Lower leg skin (tissue), 4 donors: ENCODE data around the gene UNC50. TPM values are rescaled to one million over a fixed set of nuclear protein-coding genes. Genes with fewer than 3 reads are reported as not detected.

Experiments
- DNase-seq, 2 donors: peaks; one replicate each; pipeline ENCODE4 v3.0.0-alpha.2; 2019; ENCODE audit warnings: low spot score in 2 of 2
- H3K4me3 ChIP-seq: fragments of 200-600 bp; sonication (generic); 2 replicates; pipeline ENCODE4 v1.5.1; 2017; ENCODE audit warnings: mild to moderate bottlenecking, low read depth; ENCODE audit not compliant: poor library complexity, severe bottlenecking
- POLR2A ChIP-seq, 2 donors: fragments of 450-650 bp; IDR thresholded peaks; one replicate each; pipeline ENCODE4 v1.6.1; 2016 to 2017; ENCODE audit warnings: antibody characterized with exemption in 2 of 2, mild to moderate bottlenecking in 1 of 2, moderate library complexity in 1 of 2
- WGBS, 2 donors: methylation state at CpG; one replicate each; pipeline ENCODE4 v1.1.5; 2018; 5-methylcytosine and 5-hydroxymethylcytosine counted together
- intact Hi-C: fragments of 100-400 bp; cut with DNase I; formaldehyde crosslinking; loops from one replicate; pipeline ENCODE4 v1.15.0; 2023; ENCODE audit warnings: low total_unique reads
- total RNA-seq, 4 donors: library from RNA; depleted of rRNA; stranded (reverse); fragments of >200 nt; gene quantifications; one replicate each; pipeline ENCODE4 v1.1.0, GENCODE V29; 2016
- TF ChIP-seq, protein P1 (sequence below), 3 donors: fragments of 450-650 bp; IDR thresholded peaks; one replicate each; pipeline ENCODE4 v1.5.1; 2016; ENCODE audit warnings: antibody characterized with exemption in 3 of 3, mild to moderate bottlenecking in 3 of 3, moderate library complexity in 2 of 3

The UNC50 gene
- total RNA-seq, 4 donors from 2014 or later = 38.1 to 52.0 (median 44.2) TPM

DNA sequence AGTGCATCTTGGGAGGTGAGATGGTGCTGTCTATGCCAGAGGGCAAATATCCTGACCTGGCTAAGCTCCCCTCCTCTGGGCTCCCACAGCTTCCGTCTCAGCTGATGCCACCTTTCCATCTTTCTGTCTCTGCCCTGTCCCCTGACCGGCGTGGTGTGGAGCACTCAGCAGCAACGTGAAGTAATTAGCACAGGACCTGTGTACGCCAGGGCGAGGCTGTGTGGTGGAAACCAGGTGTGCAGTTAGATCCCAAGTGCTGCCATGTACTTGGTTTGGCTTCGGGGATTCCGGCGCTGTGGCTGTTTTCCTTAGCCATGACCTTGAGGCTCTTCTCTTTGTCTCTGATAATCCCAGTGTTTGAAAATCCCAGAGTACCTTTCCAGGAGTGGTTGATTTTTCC lies 36.6 kb upstream of the UNC50 start:
- TF ChIP-seq, protein P1, sequence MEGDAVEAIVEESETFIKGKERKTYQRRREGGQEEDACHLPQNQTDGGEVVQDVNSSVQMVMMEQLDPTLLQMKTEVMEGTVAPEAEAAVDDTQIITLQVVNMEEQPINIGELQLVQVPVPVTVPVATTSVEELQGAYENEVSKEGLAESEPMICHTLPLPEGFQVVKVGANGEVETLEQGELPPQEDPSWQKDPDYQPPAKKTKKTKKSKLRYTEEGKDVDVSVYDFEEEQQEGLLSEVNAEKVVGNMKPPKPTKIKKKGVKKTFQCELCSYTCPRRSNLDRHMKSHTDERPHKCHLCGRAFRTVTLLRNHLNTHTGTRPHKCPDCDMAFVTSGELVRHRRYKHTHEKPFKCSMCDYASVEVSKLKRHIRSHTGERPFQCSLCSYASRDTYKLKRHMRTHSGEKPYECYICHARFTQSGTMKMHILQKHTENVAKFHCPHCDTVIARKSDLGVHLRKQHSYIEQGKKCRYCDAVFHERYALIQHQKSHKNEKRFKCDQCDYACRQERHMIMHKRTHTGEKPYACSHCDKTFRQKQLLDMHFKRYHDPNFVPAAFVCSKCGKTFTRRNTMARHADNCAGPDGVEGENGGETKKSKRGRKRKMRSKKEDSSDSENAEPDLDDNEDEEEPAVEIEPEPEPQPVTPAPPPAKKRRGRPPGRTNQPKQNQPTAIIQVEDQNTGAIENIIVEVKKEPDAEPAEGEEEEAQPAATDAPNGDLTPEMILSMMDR (IDR thresholded peaks at IDR 0.05) = no peak
- no peak for TF ChIP-seq POLR2A (IDR thresholded peaks at IDR 0.05)
- intact Hi-C loops = no loop called here
- 90 to 96% methylated on average over 9 of the region's 9 CpGs for WGBS, 2 donors
- peak in 1 of 2 donors; percentile 63 for DNase-seq
- no peak overlapping the region for H3K4me3 ChIP-seq

GRCh38 chr2:98572211-98572610 lies 36.2 kb upstream of the UNC50 start:
- TF ChIP-seq, protein P1 (IDR thresholded peaks at IDR 0.05) = no peak
- TF ChIP-seq POLR2A (IDR thresholded peaks at IDR 0.05) = no peak
- intact Hi-C loops = no loop called here
- peak in 1 of 2 donors; percentile 71 for DNase-seq
- no peak overlapping the region for H3K4me3 ChIP-seq
- WGBS, 2 donors = 80 to 85% methylated on average over 5 of the region's 5 CpGs

GRCh38 chr2:98572676-98573075 lies 35.7 kb upstream of the UNC50 start:
- no peak overlapping the region for H3K4me3 ChIP-seq
- intact Hi-C loops = no loop called here
- WGBS, 2 donors = 86 to 88% methylated on average over 15 of the region's 15 CpGs
- DNase-seq = peak in 1 of 2 donors; percentile 64
- TF ChIP-seq, protein P1 (IDR thresholded peaks at IDR 0.05) = no peak
- TF ChIP-seq POLR2A (IDR thresholded peaks at IDR 0.05) = no peak

DNA sequence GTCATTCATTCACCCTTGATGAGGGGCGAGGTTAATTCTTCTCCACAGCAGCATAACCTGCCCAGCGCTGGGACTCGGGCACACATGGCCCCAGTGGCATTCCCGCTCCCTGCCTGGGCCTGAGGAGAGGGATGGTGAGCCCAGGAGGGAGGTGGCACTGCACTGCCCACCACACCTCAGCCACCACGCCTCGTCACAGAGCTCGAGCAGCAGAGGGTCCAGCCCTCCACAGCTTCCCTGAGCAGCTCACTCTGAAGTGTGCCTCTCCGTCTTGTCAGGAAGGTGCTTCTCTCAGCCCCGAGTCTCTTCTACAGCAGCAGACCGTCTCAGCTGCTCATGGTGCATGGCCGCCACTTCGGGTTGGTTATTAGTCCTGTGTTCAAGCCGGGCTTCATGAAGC lies 35.0 kb upstream of the UNC50 start:
- 95 to 96% methylated on average over 13 of the region's 13 CpGs for WGBS, 2 donors
- intact Hi-C loops = no loop called here

GRCh38 chr2:98576666-98577312 lies 31.6 kb upstream of the UNC50 start:
- TF ChIP-seq, protein P1 (IDR thresholded peaks at IDR 0.05) = no peak
- no peak for TF ChIP-seq POLR2A (IDR thresholded peaks at IDR 0.05)
- H3K4me3 ChIP-seq = no peak overlapping the region
- DNase-seq = peak in 1 of 2 donors; percentile 79
- WGBS, 2 donors = 84 to 97% methylated on average over 12 to 21 of the region's 22 CpGs
- intact Hi-C loops = no loop called here

More for the DNA sequence above, 35.0 kb upstream of the UNC50 start:
- TF ChIP-seq, protein P1 (IDR thresholded peaks at IDR 0.05) = no peak
- TF ChIP-seq POLR2A (IDR thresholded peaks at IDR 0.05) = no peak
- peak in 1 of 2 donors; percentile 73 for DNase-seq
- no peak overlapping the region for H3K4me3 ChIP-seq

DNA sequence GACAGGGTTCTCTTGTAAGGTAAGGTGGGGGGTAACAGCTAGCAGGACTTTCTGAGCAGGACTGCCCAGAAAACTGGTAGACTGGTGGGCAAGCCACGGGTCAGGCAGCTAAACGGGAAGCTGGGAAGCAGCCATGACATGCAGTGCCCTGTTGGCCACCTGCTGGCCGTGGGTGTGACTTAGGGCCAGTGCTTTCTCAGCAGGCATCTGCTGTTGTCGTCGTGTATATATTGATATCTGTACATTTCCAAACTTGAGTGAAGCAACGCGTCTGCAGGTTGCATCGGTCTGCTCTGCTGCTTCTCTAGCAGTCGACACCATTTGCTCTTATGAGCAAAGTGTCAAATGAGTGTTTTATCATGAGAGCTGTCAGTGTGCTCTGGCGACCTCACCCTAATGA lies 31.1 kb upstream of the UNC50 start:
- DNase-seq = peak in 1 of 2 donors; percentile 46
- TF ChIP-seq POLR2A (IDR thresholded peaks at IDR 0.05) = no peak
- TF ChIP-seq, protein P1 (IDR thresholded peaks at IDR 0.05) = no peak
- intact Hi-C loops = no loop called here
- 82 to 85% methylated on average over 10 of the region's 10 CpGs for WGBS, 2 donors
- H3K4me3 ChIP-seq = no peak overlapping the region
